ENCODE results near the gene EGFL7.

DNA sequence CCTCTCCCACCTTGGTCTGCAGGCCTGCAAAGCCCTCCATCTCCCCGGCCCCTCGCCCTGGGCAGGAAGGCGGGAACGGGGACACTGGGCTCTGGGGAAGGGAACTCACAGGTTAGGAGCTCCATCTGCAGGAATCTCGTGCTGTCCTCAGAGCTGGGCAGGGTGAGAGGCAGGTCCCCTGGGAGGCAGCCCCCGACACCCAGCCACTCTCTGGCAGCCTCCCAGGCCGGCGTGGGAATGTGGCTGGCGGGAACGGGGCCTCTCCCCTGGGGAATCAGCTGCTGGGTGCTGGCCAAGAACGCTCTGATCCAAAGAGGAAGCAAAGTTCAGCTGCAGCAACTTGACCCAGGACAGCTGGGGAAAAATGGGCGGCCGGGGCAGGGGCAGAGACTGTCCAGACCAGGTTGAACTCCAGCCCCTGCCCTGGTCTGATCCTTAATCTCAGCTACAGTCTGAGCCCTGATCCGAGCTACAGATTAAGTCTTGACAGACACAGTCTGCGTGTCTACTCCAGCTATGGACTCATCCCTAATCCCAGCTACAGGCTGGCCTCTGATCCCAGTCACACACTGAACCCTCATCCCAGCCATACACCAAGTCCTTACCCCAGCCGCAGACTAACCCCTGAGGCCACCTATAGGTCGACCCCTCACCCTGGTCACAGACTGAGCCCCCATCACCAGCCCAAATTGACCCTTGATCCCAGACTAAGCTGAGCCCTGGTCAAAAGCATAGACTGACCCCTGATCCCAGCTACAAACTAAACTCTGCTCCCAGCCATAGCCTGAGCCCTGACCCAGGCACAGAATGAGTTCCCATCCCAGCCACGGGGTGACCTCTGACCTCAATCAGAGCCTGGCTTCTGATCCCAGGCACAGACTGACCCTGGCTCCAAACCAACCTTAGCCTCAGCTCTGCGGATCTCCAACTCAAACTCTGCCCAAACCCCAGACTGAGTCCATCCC, 37.3 kb upstream of the EGFL7 start:
- TF ChIP-seq, protein P1, sequence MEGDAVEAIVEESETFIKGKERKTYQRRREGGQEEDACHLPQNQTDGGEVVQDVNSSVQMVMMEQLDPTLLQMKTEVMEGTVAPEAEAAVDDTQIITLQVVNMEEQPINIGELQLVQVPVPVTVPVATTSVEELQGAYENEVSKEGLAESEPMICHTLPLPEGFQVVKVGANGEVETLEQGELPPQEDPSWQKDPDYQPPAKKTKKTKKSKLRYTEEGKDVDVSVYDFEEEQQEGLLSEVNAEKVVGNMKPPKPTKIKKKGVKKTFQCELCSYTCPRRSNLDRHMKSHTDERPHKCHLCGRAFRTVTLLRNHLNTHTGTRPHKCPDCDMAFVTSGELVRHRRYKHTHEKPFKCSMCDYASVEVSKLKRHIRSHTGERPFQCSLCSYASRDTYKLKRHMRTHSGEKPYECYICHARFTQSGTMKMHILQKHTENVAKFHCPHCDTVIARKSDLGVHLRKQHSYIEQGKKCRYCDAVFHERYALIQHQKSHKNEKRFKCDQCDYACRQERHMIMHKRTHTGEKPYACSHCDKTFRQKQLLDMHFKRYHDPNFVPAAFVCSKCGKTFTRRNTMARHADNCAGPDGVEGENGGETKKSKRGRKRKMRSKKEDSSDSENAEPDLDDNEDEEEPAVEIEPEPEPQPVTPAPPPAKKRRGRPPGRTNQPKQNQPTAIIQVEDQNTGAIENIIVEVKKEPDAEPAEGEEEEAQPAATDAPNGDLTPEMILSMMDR (conservative IDR thresholded peaks at IDR 0.05 in 1 of 2, IDR thresholded peaks at IDR 0.05 in 1 of 2; ENCODE audit: extremely low read depth in 1 of 2, insufficient read depth in 1 of 2, low read depth in 1 of 2, low read length in 2 of 2), result peak; percentile 18 to 67
- no peak for TF ChIP-seq EZH2 (IDR thresholded peaks at IDR 0.05; ENCODE audit: borderline replicate concordance, low read length)
